ENCODE measurements around the gene SLC25A5.
"Not testable (repeated sequence)": the region's sequence is repeated elsewhere in the genome, so short reads cannot be mapped to it uniquely, and the experiment has no call there.

The SLC25A5 gene

DNA sequence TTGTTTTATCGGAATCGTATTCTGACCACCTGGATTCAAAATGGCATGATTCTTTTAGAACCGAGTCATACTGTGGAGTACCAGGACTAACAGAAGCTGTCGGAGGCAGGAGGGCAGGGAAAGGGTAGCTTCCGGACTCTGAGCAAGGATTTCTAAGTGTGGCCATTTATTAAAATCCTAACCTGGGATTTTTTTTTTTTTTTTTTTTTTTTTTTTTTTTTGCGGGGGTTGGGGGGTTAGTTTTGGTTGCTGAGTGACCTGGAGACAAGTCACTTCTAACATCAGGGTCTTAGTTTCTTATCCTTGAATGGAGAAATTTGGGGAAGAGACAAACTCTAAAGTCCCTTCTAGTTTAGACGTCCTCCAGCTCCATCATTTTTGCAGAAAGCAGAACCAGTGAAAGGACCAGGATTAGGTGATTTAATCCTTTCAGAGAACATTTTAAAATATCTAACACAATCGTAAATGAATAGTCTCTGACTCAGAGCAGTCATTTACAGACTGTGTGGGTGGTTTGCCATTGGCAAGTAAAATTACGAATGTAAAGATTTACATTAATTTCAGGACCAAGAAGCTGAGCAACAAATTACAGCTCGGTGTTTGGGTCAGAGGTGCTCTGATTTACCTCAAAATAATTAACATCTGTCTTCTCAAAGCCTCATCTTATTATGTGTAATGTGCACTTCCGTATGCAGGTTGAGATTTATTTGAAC lies 7.3 kb downstream of the SLC25A5 start:
- Histone ChIP-seq H3K4me1 (ENCODE audit: control insufficient read depth, insufficient read depth, low read length) (no peaks in the 10 kb centered on the region), H3K36me3 (ENCODE audit: control insufficient read depth in 2 of 2, insufficient read depth in 2 of 2, low read length in 2 of 2) (peaks cover 1 to 4% of the 10 kb centered on the region in 2 donors), H3K27me3 (ENCODE audit: control insufficient read depth in 1 of 2, insufficient read depth in 2 of 2, low read length in 2 of 2) (no peaks in the 10 kb centered on the region), H3K4me3 (ENCODE audit: low read length in 2 of 2) (no peak overlapping the region), H3K9ac (ENCODE audit: low read length in 2 of 2) (no peak overlapping the region), H3K9me3 (ENCODE audit: control insufficient read depth in 2 of 2, low read length in 2 of 2) (no peaks in the 10 kb centered on the region), H3K27ac (ENCODE audit: low read length) (no peak overlapping the region)

GRCh38 chrX:119477812-119478232 lies 9.6 kb downstream of the SLC25A5 start:
- no peaks in the 10 kb centered on the region for H3K36me3 ChIP-seq (ENCODE audit: control insufficient read depth in 2 of 2, insufficient read depth in 2 of 2, low read length in 2 of 2)
- H3K27ac ChIP-seq (ENCODE audit: low read length): no peak overlapping the region
- H3K27me3 ChIP-seq (ENCODE audit: control insufficient read depth in 1 of 2, insufficient read depth in 2 of 2, low read length in 2 of 2): no peaks in the 10 kb centered on the region
- H3K4me1 ChIP-seq (ENCODE audit: control insufficient read depth, insufficient read depth, low read length): no peaks in the 10 kb centered on the region
- H3K4me3 ChIP-seq (ENCODE audit: low read length in 2 of 2): no peak overlapping the region
- no peak overlapping the region for H3K9ac ChIP-seq (ENCODE audit: low read length in 2 of 2)
- H3K9me3 ChIP-seq (ENCODE audit: control insufficient read depth in 2 of 2, low read length in 2 of 2): no peaks in the 10 kb centered on the region

DNA sequence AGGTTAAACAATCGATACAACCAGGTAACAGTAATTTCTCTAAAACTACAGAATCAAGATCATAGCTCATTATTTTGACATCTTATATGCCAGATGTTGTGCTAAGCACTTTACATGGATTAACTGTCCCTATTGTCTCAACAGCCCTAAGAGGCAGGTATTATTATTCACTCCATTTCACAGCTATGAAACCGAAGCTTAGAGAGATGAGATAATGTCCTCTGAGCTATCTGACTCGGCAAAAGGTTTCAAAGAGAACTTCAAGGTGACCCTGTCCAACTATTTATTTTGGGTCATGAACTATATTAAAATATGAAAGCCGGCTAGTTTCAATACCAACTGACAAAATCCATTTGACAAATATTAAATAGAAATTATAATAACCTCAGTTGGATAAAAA lies 10.3 kb downstream of the SLC25A5 start:
- H3K9me3 ChIP-seq (ENCODE audit: control insufficient read depth in 2 of 2, low read length in 2 of 2): no peaks in the 10 kb centered on the region
- H3K9ac ChIP-seq (ENCODE audit: low read length in 2 of 2): no peak overlapping the region
- H3K27me3 ChIP-seq (ENCODE audit: control insufficient read depth in 1 of 2, insufficient read depth in 2 of 2, low read length in 2 of 2): no peaks in the 10 kb centered on the region
- H3K4me1 ChIP-seq (ENCODE audit: control insufficient read depth, insufficient read depth, low read length): no peaks in the 10 kb centered on the region
- no peaks in the 10 kb centered on the region for H3K36me3 ChIP-seq (ENCODE audit: control insufficient read depth in 2 of 2, insufficient read depth in 2 of 2, low read length in 2 of 2)
- H3K4me3 ChIP-seq (ENCODE audit: low read length in 2 of 2): no peak overlapping the region
- H3K27ac ChIP-seq (ENCODE audit: low read length): no peak overlapping the region

DNA sequence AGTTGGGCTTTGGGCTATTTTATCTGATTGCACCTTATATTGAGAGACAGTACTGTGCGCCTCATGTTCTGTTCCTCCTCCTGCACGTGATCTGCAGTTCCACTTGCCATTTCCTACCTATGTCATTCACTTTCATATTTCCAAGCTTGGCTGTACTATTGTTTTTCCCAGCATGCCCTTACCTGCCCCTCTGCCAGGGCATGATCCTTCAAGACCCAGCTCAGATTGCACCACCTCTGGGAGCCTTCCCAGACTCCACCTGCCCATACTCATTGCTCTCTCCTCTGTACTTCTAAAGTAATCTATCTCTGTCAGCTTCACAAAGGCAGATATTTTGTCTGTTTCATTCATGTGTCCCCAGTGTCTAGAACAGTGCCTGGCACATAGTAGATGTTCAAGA lies 11.6 kb downstream of the SLC25A5 start:
- Histone ChIP-seq H3K4me3 (ENCODE audit: low read length in 2 of 2) (no peak overlapping the region), H3K36me3 (ENCODE audit: control insufficient read depth in 2 of 2, insufficient read depth in 2 of 2, low read length in 2 of 2) (no peaks in the 10 kb centered on the region), H3K9me3 (ENCODE audit: control insufficient read depth in 2 of 2, low read length in 2 of 2) (no peaks in the 10 kb centered on the region), H3K4me1 (ENCODE audit: control insufficient read depth, insufficient read depth, low read length) (no peaks in the 10 kb centered on the region), H3K27me3 (ENCODE audit: control insufficient read depth in 1 of 2, insufficient read depth in 2 of 2, low read length in 2 of 2) (no peaks in the 10 kb centered on the region), H3K27ac (ENCODE audit: low read length) (no peak overlapping the region), H3K9ac (ENCODE audit: low read length in 2 of 2) (no peak overlapping the region)

DNA sequence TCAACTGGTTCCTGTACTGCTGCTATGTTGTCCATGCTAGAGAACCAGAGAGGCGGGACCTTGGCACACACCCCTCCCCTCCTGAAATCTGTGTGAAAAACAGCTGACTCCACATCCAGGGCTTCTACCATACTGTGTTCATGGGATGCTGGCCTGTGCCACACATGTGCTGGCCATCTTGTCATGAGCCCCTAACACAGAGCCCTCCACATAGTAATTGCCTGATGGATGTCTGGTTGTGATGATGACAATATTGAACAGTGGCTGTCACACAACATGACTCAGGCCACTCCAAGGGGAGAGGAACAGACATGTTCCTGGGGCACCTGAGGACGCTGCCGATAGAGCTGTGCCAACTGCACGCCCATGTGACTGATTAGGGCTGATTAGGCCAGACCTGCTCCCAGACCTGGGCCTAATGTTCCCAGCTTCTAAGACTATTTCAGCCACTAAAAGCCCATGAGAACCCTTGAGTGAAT lies 13.1 kb downstream of the SLC25A5 start:
- Histone ChIP-seq H3K4me3 (ENCODE audit: low read length in 2 of 2) (no peak overlapping the region), H3K27me3 (ENCODE audit: control insufficient read depth in 1 of 2, insufficient read depth in 2 of 2, low read length in 2 of 2) (no peaks in the 10 kb centered on the region), H3K36me3 (ENCODE audit: control insufficient read depth in 2 of 2, insufficient read depth in 2 of 2, low read length in 2 of 2) (no peaks in the 10 kb centered on the region), H3K9ac (ENCODE audit: low read length in 2 of 2) (no peak overlapping the region), H3K27ac (ENCODE audit: low read length) (no peak overlapping the region), H3K4me1 (ENCODE audit: control insufficient read depth, insufficient read depth, low read length) (no peaks in the 10 kb centered on the region), H3K9me3 (ENCODE audit: control insufficient read depth in 2 of 2, low read length in 2 of 2) (no peaks in the 10 kb centered on the region)

- Histone ChIP-seq H3K27me3 (ENCODE audit: control insufficient read depth in 1 of 2, insufficient read depth in 2 of 2, low read length in 2 of 2) (no peaks in the 10 kb centered on the region), H3K9me3 (ENCODE audit: control insufficient read depth in 2 of 2, low read length in 2 of 2) (no peaks in the 10 kb centered on the region), H3K36me3 (ENCODE audit: control insufficient read depth in 2 of 2, insufficient read depth in 2 of 2, low read length in 2 of 2) (no peaks in the 10 kb centered on the region), H3K27ac (ENCODE audit: low read length) (no peak overlapping the region), H3K4me1 (ENCODE audit: control insufficient read depth, insufficient read depth, low read length) (no peaks in the 10 kb centered on the region), H3K9ac (ENCODE audit: low read length in 2 of 2) (peak overlapping the region; percentile 13 to 14), H3K4me3 (ENCODE audit: low read length in 2 of 2) (peak overlapping the region; percentile 52 to 68)
Observed at GRCh38 chrX:119482041-119482440, 13.8 kb downstream of the SLC25A5 start.

DNA sequence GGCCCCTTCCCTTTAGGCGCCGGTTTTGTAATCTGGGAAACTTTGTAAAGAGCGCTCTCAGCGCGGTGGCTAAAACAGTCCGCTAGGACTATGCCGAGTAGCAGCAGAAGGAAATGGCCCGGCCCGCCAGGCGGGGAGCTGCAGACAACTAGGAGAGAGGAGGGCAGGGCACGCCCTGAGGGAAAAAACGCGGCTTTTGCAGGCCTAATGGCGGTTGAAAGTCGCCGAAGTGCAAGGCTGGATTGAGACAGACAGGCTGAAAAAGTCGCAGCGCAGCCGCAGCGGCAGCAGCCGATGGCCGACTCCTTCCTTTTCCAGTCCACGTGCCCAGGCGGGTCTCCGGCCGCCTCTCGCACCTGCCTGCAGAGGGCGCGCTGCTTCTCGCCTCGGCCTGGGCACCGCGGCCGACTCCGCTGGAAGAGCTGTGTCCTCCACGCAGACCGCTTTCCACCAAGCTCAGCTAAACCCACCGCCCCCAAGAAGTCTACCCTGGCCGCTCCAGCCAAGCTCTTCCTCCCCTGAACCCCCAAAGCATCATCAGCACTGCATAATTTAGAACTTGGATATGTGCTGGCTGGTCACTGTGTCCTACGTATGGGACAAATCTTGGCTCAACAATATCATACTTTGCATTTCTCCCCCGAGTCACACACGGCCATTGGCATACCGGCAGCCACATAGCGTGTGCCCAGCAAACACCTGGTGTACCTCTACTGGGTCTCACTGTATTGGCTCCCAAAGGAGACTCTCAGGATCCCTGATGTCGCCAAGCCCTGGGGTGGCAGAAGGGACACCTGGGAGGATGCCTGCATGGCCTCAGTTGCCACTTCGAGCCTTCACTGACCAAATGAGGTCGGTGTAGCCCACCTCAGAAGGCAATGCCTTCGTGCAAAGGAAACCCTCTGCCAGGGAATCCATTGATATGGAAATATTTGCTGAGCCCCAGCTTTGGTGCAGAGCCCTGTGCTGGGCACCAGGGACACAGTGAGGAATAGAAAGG lies 14.5 kb downstream of the SLC25A5 start:
- Histone ChIP-seq H3K4me3 (ENCODE audit: low read length in 2 of 2) (peak overlapping the region; percentile 52 to 68), H3K4me1 (ENCODE audit: control insufficient read depth, insufficient read depth, low read length) (no peaks in the 10 kb centered on the region), H3K36me3 (ENCODE audit: control insufficient read depth in 2 of 2, insufficient read depth in 2 of 2, low read length in 2 of 2) (no peaks in the 10 kb centered on the region), H3K27ac (ENCODE audit: low read length) (no peak overlapping the region), H3K27me3 (ENCODE audit: control insufficient read depth in 1 of 2, insufficient read depth in 2 of 2, low read length in 2 of 2) (no peaks in the 10 kb centered on the region), H3K9me3 (ENCODE audit: control insufficient read depth in 2 of 2, low read length in 2 of 2) (no peaks in the 10 kb centered on the region), H3K9ac (ENCODE audit: low read length in 2 of 2) (peak overlapping the region; percentile 14 to 21)

DNA sequence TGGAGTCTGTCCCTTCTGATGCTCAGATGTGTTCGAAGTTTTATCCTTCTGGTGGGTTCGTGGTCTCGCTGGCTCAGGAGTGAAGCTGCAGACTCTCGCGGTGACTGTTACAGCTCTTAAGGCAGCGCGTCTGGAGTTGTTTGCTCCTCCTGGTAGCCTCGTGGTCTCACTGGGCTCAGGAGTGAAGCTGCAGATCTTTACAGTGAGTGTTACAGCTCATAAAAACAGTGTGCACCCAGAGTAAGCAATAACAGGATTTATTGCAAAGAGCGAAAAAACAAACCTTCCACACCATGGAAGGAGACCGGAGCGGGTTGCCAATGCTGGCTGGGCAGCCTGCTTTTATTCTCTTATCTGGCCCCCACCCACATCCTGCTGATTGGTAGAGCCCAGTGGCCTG lies 18.5 kb downstream of the SLC25A5 start:
- no peak overlapping the region for H3K27ac ChIP-seq (ENCODE audit: low read length)
- no peaks in the 10 kb centered on the region for H3K4me1 ChIP-seq (ENCODE audit: control insufficient read depth, insufficient read depth, low read length)
- no peaks in the 10 kb centered on the region for H3K27me3 ChIP-seq (ENCODE audit: control insufficient read depth in 1 of 2, insufficient read depth in 2 of 2, low read length in 2 of 2)
- no peaks in the 10 kb centered on the region for H3K36me3 ChIP-seq (ENCODE audit: control insufficient read depth in 2 of 2, insufficient read depth in 2 of 2, low read length in 2 of 2)
- no peak overlapping the region for H3K9ac ChIP-seq (ENCODE audit: low read length in 2 of 2)
- no peaks in the 10 kb centered on the region for H3K9me3 ChIP-seq (ENCODE audit: control insufficient read depth in 2 of 2, low read length in 2 of 2)
- H3K4me3 ChIP-seq (ENCODE audit: low read length in 2 of 2): no peak overlapping the region

DNA sequence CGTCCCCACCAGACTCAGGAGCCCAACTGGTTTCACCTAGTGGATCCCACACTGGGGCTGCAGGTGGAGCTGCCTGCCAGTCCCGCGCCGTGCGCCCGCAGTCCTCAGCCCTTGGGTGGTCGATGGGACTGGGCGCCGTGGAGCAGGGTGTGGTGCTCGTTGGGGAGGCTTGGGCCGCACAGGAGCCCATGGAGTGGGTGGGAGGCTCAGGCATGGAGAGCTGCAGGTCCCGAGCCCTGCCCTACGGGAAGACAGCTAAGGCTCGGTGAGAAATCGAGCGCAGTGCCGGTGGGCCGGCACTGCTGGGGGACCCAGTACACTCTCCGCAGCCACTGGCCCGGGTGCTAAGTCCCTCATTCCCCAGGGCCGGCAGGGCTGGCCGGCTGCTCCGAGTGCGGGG lies 19.5 kb downstream of the SLC25A5 start:
- H3K4me1 ChIP-seq (ENCODE audit: control insufficient read depth, insufficient read depth, low read length); H3K27ac ChIP-seq (ENCODE audit: low read length): not testable (repeated sequence)

GRCh38 chrX:119488749-119489148 lies 20.5 kb downstream of the SLC25A5 start:
- H3K27ac ChIP-seq (ENCODE audit: low read length): no peak overlapping the region
- no peaks in the 10 kb centered on the region for H3K36me3 ChIP-seq (ENCODE audit: control insufficient read depth in 2 of 2, insufficient read depth in 2 of 2, low read length in 2 of 2)
- H3K4me1 ChIP-seq (ENCODE audit: control insufficient read depth, insufficient read depth, low read length): no peaks in the 10 kb centered on the region
- H3K9me3 ChIP-seq (ENCODE audit: control insufficient read depth in 2 of 2, low read length in 2 of 2): no peaks in the 10 kb centered on the region
- no peaks in the 10 kb centered on the region for H3K27me3 ChIP-seq (ENCODE audit: control insufficient read depth in 1 of 2, insufficient read depth in 2 of 2, low read length in 2 of 2)
- H3K9ac ChIP-seq (ENCODE audit: low read length in 2 of 2): no peak overlapping the region
- H3K4me3 ChIP-seq (ENCODE audit: low read length in 2 of 2): no peak overlapping the region

More for the DNA sequence above, 19.5 kb downstream of the SLC25A5 start:
- not testable (repeated sequence) for H3K9ac ChIP-seq (ENCODE audit: low read length in 2 of 2); H3K9me3 ChIP-seq (ENCODE audit: control insufficient read depth in 2 of 2, low read length in 2 of 2); H3K27me3 ChIP-seq (ENCODE audit: control insufficient read depth in 1 of 2, insufficient read depth in 2 of 2, low read length in 2 of 2); H3K4me3 ChIP-seq (ENCODE audit: low read length in 2 of 2); H3K36me3 ChIP-seq (ENCODE audit: control insufficient read depth in 2 of 2, insufficient read depth in 2 of 2, low read length in 2 of 2)
